ENCODE results near the gene VAV2. TPM values are rescaled to one million over a fixed set of nuclear protein-coding genes. Genes with fewer than 3 reads are reported as not detected.

Gene VAV2
- total and polyA plus RNA-seq, 2 of the 4 experiments (the other 2 are of a cell fraction): 10.8 to 13.4 TPM

DNA sequence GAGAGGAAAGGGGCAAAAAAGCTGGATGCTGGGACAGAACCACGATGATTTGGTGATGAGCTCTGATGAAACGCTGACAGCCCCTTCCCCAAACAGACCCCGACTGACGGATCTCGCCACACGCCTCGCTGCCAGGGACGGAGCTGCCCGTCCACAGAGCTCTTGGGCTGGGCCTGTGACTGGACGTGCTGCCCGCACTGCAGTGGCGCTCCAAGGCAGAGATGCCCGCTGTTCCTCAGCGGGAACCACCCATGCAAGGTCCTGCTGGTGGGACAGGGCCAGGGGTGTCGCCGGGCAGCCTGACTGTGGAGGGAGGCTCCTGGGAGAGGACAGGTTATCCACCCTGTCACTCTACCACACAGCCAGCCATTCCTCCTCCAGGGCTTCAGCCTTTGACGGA lies 187.9 kb downstream of the VAV2 start:
- dilution Hi-C loops (cut with HindIII; ENCODE audit: low sequenced_read_pairs, unreplicated experiment) (no loop called here), intact Hi-C loops (cut with micrococcal nuclease) (no loop called here), in situ Hi-C loops (cut with MboI; ENCODE audit: low sequenced_read_pairs) (loop anchor here (25.0 kb wide), 1 partner anchor 608 kb away; no protein-coding TSS in a partner anchor)
- Histone ChIP-seq H3K4me1 (ENCODE audit: control insufficient read depth, insufficient read depth, low read length) (peaks cover 3% of the 10 kb centered on the region), H3K23ac (ENCODE audit: low read depth, low read length) (no peak overlapping the region), H3K56ac (ENCODE audit: extremely low read depth, insufficient read depth, low read length) (no peak overlapping the region), H2BK15ac (ENCODE audit: low read depth, low read length) (no peak overlapping the region), H3K14ac (replicated peaks; ENCODE audit: low read depth, low read length) (no peak overlapping the region), H2BK5ac (ENCODE audit: low read depth, low read length, poor library complexity, severe bottlenecking) (no peak overlapping the region), H3K27ac (ENCODE audit: insufficient read depth, low read length) (no peak overlapping the region), H4K8ac (ENCODE audit: low read depth in 2 of 2, low read length in 2 of 2) (no peak overlapping the region), H3K79me1 (ENCODE audit: low read depth in 1 of 2, low read length in 2 of 2) (peaks cover 0 to 8% of the 10 kb centered on the region in 2 experiments; a peak in 1 of 4 replicates), H3K4me2 (ENCODE audit: low read depth, low read length) (no peak overlapping the region), H4K5ac (ENCODE audit: low read depth, low read length) (no peak overlapping the region), H3K18ac (ENCODE audit: low read depth, low read length) (no peak overlapping the region), H2AFZ (replicated peaks; ENCODE audit: low read length, poor library complexity) (no peak overlapping the region), H3K4ac (ENCODE audit: low read depth, low read length) (no peak overlapping the region), H3K9me1 (ENCODE audit: insufficient read depth, low read length) (0 out of 2 replicates have a peak, but pooled peaks cover 3% of the 10 kb centered on the region), H4K20me1 (ENCODE audit: insufficient read depth, low read length) (peaks cover 12% of the 10 kb centered on the region), H3K9ac (ENCODE audit: low read depth, low read length) (no peak overlapping the region), H2BK20ac (ENCODE audit: low read depth, low read length) (no peak overlapping the region), H2AK5ac (ENCODE audit: low read depth, low read length) (no peak overlapping the region), H3K36me3 (ENCODE audit: control insufficient read depth, insufficient read depth, low read length) (peaks cover 30% of the 10 kb centered on the region), H2BK120ac (ENCODE audit: low read depth, low read length) (no peak overlapping the region), H4K91ac (ENCODE audit: insufficient read depth, low read depth, low read length) (no peak overlapping the region), H3K27me3 (ENCODE audit: control insufficient read depth, insufficient read depth, low read length) (no peaks in the 10 kb centered on the region), H3K9me3 (ENCODE audit: control insufficient read depth, insufficient read depth, low read length) (no peaks in the 10 kb centered on the region), H2AK9ac (replicated peaks; ENCODE audit: low read depth, low read length, poor library complexity) (peak overlapping the region; percentile 28), H3K4me3 (ENCODE audit: insufficient read depth, low read depth, low read length) (no peak overlapping the region)
- ChIA-PET POLR2A (ENCODE audit: unreplicated experiment) (no interaction called here), CTCF (interaction anchor here (0.9 kb wide), 1 partner anchor 189 kb away, joined by 4 read pairs; no protein-coding TSS in a partner anchor)
- 100% methylated on average over 4 of the region's 17 CpGs; no CpG with 5 or more reads in 1 of the 2 experiments for WGBS, 2 experiments (ENCODE audit: extremely low coverage in 2 of 2, insufficient read length in 1 of 2)
- DNase-seq (no peak), ATAC-seq (ENCODE audit: low read depth) (no peak)
- TF ChIP-seq MAFK (IDR thresholded peaks at IDR 0.05; ENCODE audit: low read depth, low read length) (no peak), MAZ (IDR thresholded peaks at IDR 0.05; ENCODE audit: borderline replicate concordance, low read depth, low read length) (no peak), RAD21 (IDR thresholded peaks at IDR 0.05; ENCODE audit: low read length) (no peak), POLR2A (IDR thresholded peaks at IDR 0.05; ENCODE audit: low read depth, low read length) (no peak), RCOR1 (IDR thresholded peaks at IDR 0.05; ENCODE audit: insufficient replicate concordance, low read length) (no peak), BHLHE40 (IDR thresholded peaks at IDR 0.05; ENCODE audit: low read depth, low read length) (no peak), CHD1 (IDR thresholded peaks at IDR 0.05; ENCODE audit: low read depth, low read length) (no peak), CEBPB (IDR thresholded peaks at IDR 0.05; ENCODE audit: low read depth, low read length) (no peak), SMC3 (IDR thresholded peaks at IDR 0.05; ENCODE audit: low read depth, low read length) (no peak)
- TF ChIP-seq, protein P1, sequence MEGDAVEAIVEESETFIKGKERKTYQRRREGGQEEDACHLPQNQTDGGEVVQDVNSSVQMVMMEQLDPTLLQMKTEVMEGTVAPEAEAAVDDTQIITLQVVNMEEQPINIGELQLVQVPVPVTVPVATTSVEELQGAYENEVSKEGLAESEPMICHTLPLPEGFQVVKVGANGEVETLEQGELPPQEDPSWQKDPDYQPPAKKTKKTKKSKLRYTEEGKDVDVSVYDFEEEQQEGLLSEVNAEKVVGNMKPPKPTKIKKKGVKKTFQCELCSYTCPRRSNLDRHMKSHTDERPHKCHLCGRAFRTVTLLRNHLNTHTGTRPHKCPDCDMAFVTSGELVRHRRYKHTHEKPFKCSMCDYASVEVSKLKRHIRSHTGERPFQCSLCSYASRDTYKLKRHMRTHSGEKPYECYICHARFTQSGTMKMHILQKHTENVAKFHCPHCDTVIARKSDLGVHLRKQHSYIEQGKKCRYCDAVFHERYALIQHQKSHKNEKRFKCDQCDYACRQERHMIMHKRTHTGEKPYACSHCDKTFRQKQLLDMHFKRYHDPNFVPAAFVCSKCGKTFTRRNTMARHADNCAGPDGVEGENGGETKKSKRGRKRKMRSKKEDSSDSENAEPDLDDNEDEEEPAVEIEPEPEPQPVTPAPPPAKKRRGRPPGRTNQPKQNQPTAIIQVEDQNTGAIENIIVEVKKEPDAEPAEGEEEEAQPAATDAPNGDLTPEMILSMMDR (conservative IDR thresholded peaks at IDR 0.05; ENCODE audit: low read depth, low read length): no peak
- no TSS peak for BruUV-seq (replicated peaks)
